ENCODE measurements around the gene CAV1.

Gene CAV1

GRCh38 chr7:116598278-116598677 lies 73.4 kb downstream of the CAV1 start:
- no peaks in the 10 kb centered on the region for H3K9me3 ChIP-seq (ENCODE audit: control insufficient read depth in 2 of 2, low read length in 2 of 2)
- H3K27me3 ChIP-seq (ENCODE audit: control insufficient read depth in 2 of 2, insufficient read depth in 2 of 2, low read length in 2 of 2): no peaks in the 10 kb centered on the region
- H3K9ac ChIP-seq (ENCODE audit: low read depth in 1 of 2, low read length in 2 of 2): no peak overlapping the region
- H3K36me3 ChIP-seq (ENCODE audit: control insufficient read depth in 2 of 2, insufficient read depth in 2 of 2, low read length in 2 of 2): no peaks in the 10 kb centered on the region
- H3K27ac ChIP-seq (ENCODE audit: low read depth in 2 of 2, low read length in 2 of 2): no peak overlapping the region
- H3K4me1 ChIP-seq (ENCODE audit: control insufficient read depth in 2 of 2, insufficient read depth in 2 of 2, low read length in 2 of 2): no peaks in the 10 kb centered on the region
- H3K4me3 ChIP-seq (ENCODE audit: low read length in 2 of 2): no peak overlapping the region

- no peak overlapping the region for H3K27ac ChIP-seq (ENCODE audit: low read depth in 2 of 2, low read length in 2 of 2)
- no peak overlapping the region for H3K4me3 ChIP-seq (ENCODE audit: low read length in 2 of 2)
- no peaks in the 10 kb centered on the region for H3K9me3 ChIP-seq (ENCODE audit: control insufficient read depth in 2 of 2, low read length in 2 of 2)
- no peaks in the 10 kb centered on the region for H3K36me3 ChIP-seq (ENCODE audit: control insufficient read depth in 2 of 2, insufficient read depth in 2 of 2, low read length in 2 of 2)
- H3K27me3 ChIP-seq (ENCODE audit: control insufficient read depth in 2 of 2, insufficient read depth in 2 of 2, low read length in 2 of 2): no peaks in the 10 kb centered on the region
- H3K4me1 ChIP-seq (ENCODE audit: control insufficient read depth in 2 of 2, insufficient read depth in 2 of 2, low read length in 2 of 2): no peaks in the 10 kb centered on the region
- no peak overlapping the region for H3K9ac ChIP-seq (ENCODE audit: low read depth in 1 of 2, low read length in 2 of 2)
Measured at GRCh38 chr7:116598861-116599260, 74.0 kb downstream of the CAV1 start.

GRCh38 chr7:116601426-116601825 lies 76.6 kb downstream of the CAV1 start:
- Histone ChIP-seq H3K4me1 (ENCODE audit: control insufficient read depth in 2 of 2, insufficient read depth in 2 of 2, low read length in 2 of 2) (no peaks in the 10 kb centered on the region), H3K9me3 (ENCODE audit: control insufficient read depth in 2 of 2, low read length in 2 of 2) (no peaks in the 10 kb centered on the region), H3K27ac (ENCODE audit: low read depth in 2 of 2, low read length in 2 of 2) (no peak overlapping the region), H3K9ac (ENCODE audit: low read depth in 1 of 2, low read length in 2 of 2) (no peak overlapping the region), H3K27me3 (ENCODE audit: control insufficient read depth in 2 of 2, insufficient read depth in 2 of 2, low read length in 2 of 2) (no peaks in the 10 kb centered on the region), H3K4me3 (ENCODE audit: low read length in 2 of 2) (no peak overlapping the region), H3K36me3 (ENCODE audit: control insufficient read depth in 2 of 2, insufficient read depth in 2 of 2, low read length in 2 of 2) (no peaks in the 10 kb centered on the region)

GRCh38 chr7:116607299-116607698 lies 82.5 kb downstream of the CAV1 start:
- Histone ChIP-seq H3K36me3 (ENCODE audit: control insufficient read depth in 2 of 2, insufficient read depth in 2 of 2, low read length in 2 of 2) (no peaks in the 10 kb centered on the region), H3K27ac (ENCODE audit: low read depth in 2 of 2, low read length in 2 of 2) (no peak overlapping the region), H3K4me3 (ENCODE audit: low read length in 2 of 2) (no peak overlapping the region), H3K27me3 (ENCODE audit: control insufficient read depth in 2 of 2, insufficient read depth in 2 of 2, low read length in 2 of 2) (no peaks in the 10 kb centered on the region), H3K9ac (ENCODE audit: low read depth in 1 of 2, low read length in 2 of 2) (no peak overlapping the region), H3K4me1 (ENCODE audit: control insufficient read depth in 2 of 2, insufficient read depth in 2 of 2, low read length in 2 of 2) (no peaks in the 10 kb centered on the region), H3K9me3 (ENCODE audit: control insufficient read depth in 2 of 2, low read length in 2 of 2) (no peaks in the 10 kb centered on the region)

- Histone ChIP-seq H3K4me3 (ENCODE audit: low read length in 2 of 2) (no peak overlapping the region), H3K27ac (ENCODE audit: low read depth in 2 of 2, low read length in 2 of 2) (no peak overlapping the region), H3K9ac (ENCODE audit: low read depth in 1 of 2, low read length in 2 of 2) (no peak overlapping the region), H3K9me3 (ENCODE audit: control insufficient read depth in 2 of 2, low read length in 2 of 2) (no peaks in the 10 kb centered on the region), H3K4me1 (ENCODE audit: control insufficient read depth in 2 of 2, insufficient read depth in 2 of 2, low read length in 2 of 2) (peaks cover 4 to 7% of the 10 kb centered on the region in 2 donors), H3K36me3 (ENCODE audit: control insufficient read depth in 2 of 2, insufficient read depth in 2 of 2, low read length in 2 of 2) (no peaks in the 10 kb centered on the region), H3K27me3 (ENCODE audit: control insufficient read depth in 2 of 2, insufficient read depth in 2 of 2, low read length in 2 of 2) (no peaks in the 10 kb centered on the region)
Measured at GRCh38 chr7:116610210-116610609, 85.4 kb downstream of the CAV1 start.

- H3K9ac ChIP-seq (ENCODE audit: low read depth in 1 of 2, low read length in 2 of 2): no peak overlapping the region
- H3K4me3 ChIP-seq (ENCODE audit: low read length in 2 of 2): no peak overlapping the region
Measured at GRCh38 chr7:116610721-116611120, 85.9 kb downstream of the CAV1 start.

More at GRCh38 chr7:116610721-116611120, 85.9 kb downstream of the CAV1 start:
- Histone ChIP-seq H3K9me3 (ENCODE audit: control insufficient read depth in 2 of 2, low read length in 2 of 2) (no peaks in the 10 kb centered on the region), H3K36me3 (ENCODE audit: control insufficient read depth in 2 of 2, insufficient read depth in 2 of 2, low read length in 2 of 2) (no peaks in the 10 kb centered on the region), H3K27me3 (ENCODE audit: control insufficient read depth in 2 of 2, insufficient read depth in 2 of 2, low read length in 2 of 2) (no peaks in the 10 kb centered on the region), H3K27ac (ENCODE audit: low read depth in 2 of 2, low read length in 2 of 2) (no peak overlapping the region), H3K4me1 (ENCODE audit: control insufficient read depth in 2 of 2, insufficient read depth in 2 of 2, low read length in 2 of 2) (peaks cover 4 to 7% of the 10 kb centered on the region in 2 donors)

Data from mucosa of rectum (tissue), 2 donors.